ENCODE measurements around the gene DAZAP2.
"Not testable (repeated sequence)": the region's sequence is repeated elsewhere in the genome, so short reads cannot be mapped to it uniquely, and the experiment has no call there.

DAZAP2 gene

GRCh38 chr12:51217968-51218606 lies 20.5 kb upstream of the DAZAP2 start, which contains the start of gene POU6F1:
POU6F1 (minus strand) TSS chr12:51218062; CDS start chr12:51206836, 11,226 bp downstream.
- peak; percentile 71 for DNase-seq

- DNase-seq = no peak
These were observed 19.9 kb upstream of the DAZAP2 start for GRCh38 chr12:51218607-51219161.

DNA sequence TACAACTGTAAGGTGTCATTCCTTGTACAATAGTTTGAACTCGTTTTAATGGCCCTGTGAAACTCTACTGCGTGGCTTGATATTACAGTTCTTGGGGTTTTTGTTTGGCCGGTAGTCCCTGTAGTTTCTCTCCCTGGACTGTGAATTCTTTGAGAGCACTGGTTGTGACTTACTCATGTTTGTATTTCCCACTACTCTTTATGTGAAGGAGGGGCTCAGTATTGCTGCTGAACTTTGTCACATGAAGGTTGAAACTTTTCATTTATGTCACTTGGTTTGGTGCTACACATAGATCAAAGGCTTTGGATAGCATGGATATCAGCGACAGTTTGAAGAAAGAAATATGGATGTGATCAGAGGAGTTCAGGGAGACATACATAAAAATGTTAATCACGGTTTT lies 19.3 kb upstream of the DAZAP2 start:
- DNase-seq = no peak

- not testable (repeated sequence) for DNase-seq
These were observed 18.8 kb upstream of the DAZAP2 start for GRCh38 chr12:51219857-51220256.

GRCh38 chr12:51222461-51222860 lies 16.2 kb upstream of the DAZAP2 start:
- no peak for DNase-seq

DNA sequence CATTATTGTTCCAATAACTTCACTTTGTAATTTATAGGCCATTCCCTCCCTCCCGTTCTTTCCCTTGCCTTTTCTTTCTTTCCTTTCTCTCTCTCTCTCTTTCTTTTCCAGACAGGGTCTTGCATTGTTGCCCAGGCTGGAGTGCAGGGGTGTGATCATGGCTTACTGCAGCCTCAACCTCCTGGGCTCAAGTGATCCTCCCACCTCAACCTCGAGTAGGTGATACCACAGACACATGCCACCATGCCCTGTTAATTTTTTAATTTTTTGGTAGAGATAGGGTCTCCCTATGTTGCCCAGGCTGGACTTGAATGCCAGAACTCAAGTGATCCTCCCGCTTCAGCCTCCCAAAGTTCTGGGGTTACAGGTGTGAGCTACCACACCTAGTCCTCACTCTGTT lies 14.0 kb upstream of the DAZAP2 start:
- no peak for DNase-seq

DNA sequence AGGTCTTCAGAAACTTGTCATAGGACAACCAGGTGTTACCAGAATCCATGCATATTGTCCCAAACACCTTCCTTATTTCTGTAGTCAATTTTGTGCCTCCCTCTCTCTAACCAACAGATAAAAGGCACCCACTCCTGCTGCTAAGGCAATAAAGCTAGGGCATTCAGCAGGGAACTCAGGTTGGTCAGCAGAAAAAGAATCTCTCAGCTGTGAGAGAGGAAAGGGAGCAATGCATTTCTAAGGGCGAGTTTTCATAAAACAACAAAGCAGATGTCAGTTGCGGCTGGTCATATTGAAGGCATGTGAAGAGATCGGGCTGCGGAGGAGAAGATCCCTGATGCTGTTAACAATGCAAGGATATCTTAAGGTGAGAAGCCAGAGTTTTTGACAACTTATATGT lies 13.4 kb upstream of the DAZAP2 start:
- DNase-seq = no peak

DNA sequence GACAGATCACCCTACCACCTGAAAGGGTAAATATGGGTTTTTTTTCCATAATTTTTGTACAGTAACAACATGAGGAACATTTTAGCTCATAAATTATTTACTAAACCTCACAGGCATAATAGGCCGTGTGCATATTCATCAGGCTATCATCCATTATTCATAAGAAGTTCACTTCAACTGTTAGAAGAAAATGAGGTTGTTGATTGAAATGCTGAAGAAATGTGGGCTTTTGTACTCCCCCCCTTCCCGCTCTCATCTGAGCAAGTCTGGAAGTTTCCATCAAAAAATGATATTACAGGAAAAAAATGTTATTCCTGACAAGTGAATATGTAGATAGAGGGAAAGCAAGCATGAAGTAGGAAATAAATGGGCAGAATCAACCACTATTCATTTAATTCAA lies 12.9 kb upstream of the DAZAP2 start:
- DNase-seq = no peak

DNA sequence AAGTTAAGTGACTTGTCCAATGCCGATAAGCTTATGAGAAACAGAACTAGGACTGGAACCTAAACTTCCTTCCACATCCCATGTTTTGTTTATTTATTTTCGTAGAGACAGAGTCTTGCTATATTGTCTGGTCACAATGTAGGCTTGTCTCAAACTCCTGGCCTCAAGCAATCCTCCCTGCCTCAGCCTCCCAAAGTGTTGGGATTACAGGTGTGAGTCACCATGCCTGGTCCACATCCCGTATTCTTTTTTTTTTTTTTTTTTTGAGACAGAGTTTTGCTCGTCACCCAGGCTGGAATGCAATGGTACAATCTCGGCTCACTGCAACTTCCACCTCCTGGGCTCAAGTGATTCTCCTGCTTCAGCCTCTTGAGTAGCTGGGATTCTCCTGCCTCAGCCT lies 11.5 kb upstream of the DAZAP2 start:
- not testable (repeated sequence) for DNase-seq

GRCh38 chr12:51227962-51228361 lies 10.7 kb upstream of the DAZAP2 start:
- DNase-seq = no peak

DNA sequence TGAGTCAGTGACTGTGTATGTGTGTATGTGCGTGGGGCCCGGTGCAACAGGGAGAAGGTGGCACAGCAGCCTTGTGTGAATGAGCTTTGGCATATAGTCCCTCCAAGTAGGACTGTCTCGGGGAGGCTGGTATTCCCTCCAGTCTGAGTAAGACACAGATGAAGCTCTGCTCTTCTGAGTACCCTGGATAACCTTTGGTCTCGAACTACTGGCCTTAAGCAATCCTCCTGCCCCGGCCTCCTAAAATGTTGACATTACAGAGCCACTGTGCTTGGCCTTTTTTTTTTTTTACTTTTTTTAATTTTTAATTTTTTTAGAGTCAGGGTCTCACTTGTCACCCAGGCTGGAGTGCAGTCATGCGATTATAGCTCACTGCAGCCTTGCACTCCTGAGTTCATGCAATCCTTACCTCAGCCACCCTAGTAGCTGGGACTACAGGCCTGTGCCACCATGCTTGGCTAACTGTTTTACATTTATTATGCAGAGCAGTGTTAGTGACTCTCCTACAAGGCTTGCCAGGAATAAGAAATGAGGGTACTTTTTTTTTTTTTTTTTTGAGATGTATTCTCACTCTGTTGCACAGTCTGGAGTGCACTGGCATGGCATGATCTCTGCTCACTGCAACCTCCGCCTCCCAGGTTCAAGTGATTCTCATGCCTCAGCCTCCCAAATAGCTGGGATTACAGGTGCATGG lies 9.4 kb upstream of the DAZAP2 start:
- no peak for DNase-seq

DNA sequence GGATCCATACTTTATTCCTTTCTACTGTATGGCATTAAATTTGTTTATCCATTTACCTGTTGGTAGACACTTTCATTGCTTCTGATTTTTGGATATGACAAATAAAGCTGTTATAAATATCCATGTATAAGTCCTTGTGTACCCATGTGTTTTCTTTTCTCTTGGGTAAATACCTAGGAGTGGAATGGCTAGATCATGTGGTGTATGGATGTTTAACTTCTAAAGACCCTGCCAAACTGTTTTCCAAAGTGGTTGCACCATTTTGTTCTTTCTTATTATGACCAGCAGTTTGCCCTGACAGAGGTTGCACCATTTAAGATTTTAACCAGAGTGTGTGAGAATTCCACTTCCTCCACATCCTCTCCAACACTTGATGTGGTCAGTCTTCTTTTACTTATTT lies 6.0 kb upstream of the DAZAP2 start:
- no peak for DNase-seq

- DNase-seq = no peak
These were observed 4.1 kb upstream of the DAZAP2 start for GRCh38 chr12:51234530-51234929.

DNA sequence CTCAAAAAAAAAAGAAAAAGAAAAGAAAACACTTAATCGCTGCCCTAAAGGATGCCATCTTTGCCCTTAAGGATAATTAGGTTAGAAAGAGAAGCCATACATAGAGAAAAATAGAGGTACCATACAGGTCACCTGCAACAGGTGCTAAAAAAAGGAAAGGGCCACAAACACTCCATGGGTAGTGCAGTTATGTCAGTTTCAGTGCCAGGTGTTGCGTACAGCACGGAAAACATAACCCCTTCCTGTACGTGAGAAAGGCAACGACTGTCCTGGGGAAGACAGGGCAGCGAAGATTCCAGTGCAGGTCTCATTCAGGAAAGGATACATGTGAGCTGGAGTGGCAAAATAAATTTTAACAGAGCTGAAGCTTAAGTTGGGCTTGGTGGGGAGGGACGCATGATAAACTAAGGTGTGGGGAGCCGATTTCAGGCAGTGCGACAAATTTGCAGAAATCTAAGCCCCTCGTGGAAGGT lies 553 bp upstream of the DAZAP2 start:
- no peak for DNase-seq

DNA sequence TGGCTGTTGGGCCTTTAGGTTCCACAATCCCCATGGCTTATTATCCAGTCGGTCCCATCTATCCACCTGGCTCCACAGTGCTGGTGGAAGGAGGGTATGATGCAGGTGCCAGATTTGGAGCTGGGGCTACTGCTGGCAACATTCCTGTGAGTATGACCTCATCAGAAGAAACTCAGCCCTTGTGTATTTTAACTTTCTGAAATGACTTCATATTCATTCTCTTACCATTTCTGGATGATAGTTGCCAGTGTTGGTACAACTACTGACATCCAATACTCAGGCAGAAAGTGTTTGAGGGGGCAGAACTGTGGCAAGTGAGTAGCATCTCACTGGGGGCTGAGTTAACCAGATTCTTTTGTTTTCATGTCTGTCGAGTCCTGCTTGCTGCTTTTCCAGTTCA lies 2.3 kb downstream of the DAZAP2 start:
- DNase-seq = no peak

- DNase-seq = no peak
These were observed 3.5 kb downstream of the DAZAP2 start for GRCh38 chr12:51242120-51242519.

- DNase-seq = no peak
These were observed 4.2 kb downstream of the DAZAP2 start for GRCh38 chr12:51242876-51243275.

DNA sequence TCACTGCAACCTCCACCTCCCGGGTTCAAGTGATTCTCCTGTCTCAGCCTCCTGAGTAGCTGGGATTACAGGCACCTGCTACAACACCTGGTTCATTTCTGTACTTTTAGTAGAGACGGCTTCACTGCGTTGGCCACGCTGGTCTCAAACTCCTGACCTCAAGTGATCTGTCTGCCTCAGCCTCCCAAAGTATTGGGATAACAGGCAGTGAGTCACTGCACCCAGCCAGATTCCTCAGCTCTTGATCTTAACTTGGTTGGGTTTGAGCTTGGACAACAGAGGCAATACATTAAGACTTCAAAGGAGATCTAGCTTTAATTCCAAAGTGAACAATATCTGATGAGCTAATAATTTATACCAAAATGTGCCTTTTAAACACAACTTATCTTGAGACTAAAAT lies 5.6 kb downstream of the DAZAP2 start:
- DNase-seq = no peak

GRCh38 chr12:51245476-51246253 lies 7.0 kb downstream of the DAZAP2 start:
- no peak for DNase-seq

DNA sequence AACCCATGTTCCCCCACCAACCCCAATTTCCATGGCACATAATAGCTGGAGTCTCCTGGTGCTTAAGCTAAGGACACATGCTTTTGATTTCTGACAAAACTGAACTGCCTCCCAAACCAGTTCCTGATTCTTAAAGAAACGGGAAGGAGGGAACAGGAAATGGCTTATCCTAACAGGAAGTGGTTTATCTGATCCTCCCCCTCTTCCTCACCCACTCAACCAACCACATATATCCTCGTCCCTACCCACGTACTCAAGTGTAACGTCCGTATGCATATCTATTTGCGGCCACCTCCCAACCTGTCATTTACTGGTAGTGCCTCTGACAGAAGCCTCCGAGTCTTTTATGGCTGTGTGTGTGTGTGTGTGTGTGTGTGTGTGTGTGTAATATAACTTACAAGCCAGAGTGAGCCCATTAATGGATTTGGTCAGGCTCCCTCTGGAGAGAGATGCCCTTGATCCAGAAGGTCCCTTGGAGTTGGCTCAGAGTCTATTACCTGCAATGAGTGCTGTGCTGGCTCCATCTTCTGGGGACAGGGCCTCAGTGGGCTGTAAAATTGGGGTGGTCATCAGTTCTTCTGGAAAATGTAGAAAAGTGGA lies 7.7 kb downstream of the DAZAP2 start:
- peak; percentile 25 for DNase-seq

DNA sequence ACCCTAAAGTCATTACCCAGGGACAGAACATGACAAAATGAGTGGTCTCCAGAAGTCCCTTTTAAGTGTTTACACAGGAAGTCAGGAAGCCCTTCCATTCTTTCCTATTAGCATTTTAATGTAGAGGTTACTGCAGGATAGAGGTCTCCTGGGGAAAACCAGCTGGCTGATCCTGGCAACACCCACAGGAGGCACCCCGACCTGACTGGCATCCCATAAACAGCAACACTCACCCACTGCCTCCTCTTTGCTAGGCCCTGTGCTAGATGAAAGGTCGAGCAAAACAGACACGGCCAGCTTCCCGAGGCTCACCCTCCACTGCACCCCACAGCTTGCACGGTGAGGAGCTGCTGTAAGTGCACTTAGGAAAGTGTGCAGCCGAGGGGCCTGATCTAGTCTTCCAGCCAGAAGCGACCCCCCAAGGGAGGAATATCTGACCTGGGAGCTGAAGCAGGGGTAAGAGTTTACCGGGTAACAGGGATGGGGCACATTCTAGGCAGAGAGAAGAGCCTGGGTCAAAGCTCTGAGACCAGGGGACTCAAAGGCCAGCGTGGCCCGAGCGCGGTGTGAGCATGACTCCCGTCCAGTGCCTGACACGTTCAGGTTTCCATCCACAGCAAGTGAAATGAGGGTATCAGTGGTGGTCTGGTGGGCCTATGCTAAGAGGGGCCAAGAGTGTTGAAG lies 9.0 kb downstream of the DAZAP2 start:
- DNase-seq = no peak

GRCh38 chr12:51253276-51253675 lies 14.7 kb downstream of the DAZAP2 start:
- no peak for DNase-seq

Data from activated naive CD4-positive, alpha-beta T cell treated with Interleukin-2 at 50 U/mL for 16 hours (primary cell).